H9 (cell line): Measurements from ENCODE around the gene C1orf105. TPM values are rescaled to one million over a fixed set of nuclear protein-coding genes. Genes with fewer than 3 reads are reported as not detected.

Source experiments
- DNase-seq: peaks from one replicate; pipeline ENCODE4 v3.0.0-alpha.2; 2017
- H2AFZ ChIP-seq: one replicate; pipeline ENCODE4 v1.6.1; 2013; ENCODE audit warnings: mild to moderate bottlenecking, low read length, control low read depth, moderate library complexity
- H2AK5ac ChIP-seq: 2 replicates; pipeline ENCODE4 v1.6.1; 2013; ENCODE audit warnings: low read length, control low read depth, mixed read lengths; ENCODE audit not compliant: insufficient read length
- H2BK120ac ChIP-seq: one replicate; pipeline ENCODE4 v1.6.1; 2013; ENCODE audit warnings: low read depth, mild to moderate bottlenecking, low read length, control low read depth, inconsistent platforms; ENCODE audit not compliant: poor library complexity, severe bottlenecking
- H2BK12ac ChIP-seq: 2 replicates; pipeline ENCODE4 v1.6.1; 2013; ENCODE audit warnings: low read length, control low read depth, mixed read lengths, low read depth; ENCODE audit not compliant: insufficient read length
- H2BK15ac ChIP-seq: 2 replicates; pipeline ENCODE4 v1.6.1; 2013; ENCODE audit warnings: low read depth, low read length, control low read depth
- H2BK20ac ChIP-seq: one replicate; pipeline ENCODE4 v1.6.1; 2013; ENCODE audit warnings: low read depth, mild to moderate bottlenecking, low read length, control low read depth, inconsistent platforms; ENCODE audit not compliant: poor library complexity, severe bottlenecking
- H2BK5ac ChIP-seq: 2 replicates; pipeline ENCODE4 v1.6.1; 2013; ENCODE audit warnings: low read length, control low read depth, mixed read lengths; ENCODE audit not compliant: insufficient read length
- H3K14ac ChIP-seq: 2 replicates; pipeline ENCODE4 v1.6.1; 2013; ENCODE audit warnings: low read length, control low read depth; ENCODE audit not compliant: insufficient read depth
- H3K18ac ChIP-seq: 2 replicates; pipeline ENCODE4 v1.6.1; 2013; ENCODE audit warnings: low read depth, mild to moderate bottlenecking, mixed read lengths, low read length, control low read depth; ENCODE audit not compliant: insufficient read length
- H3K23ac ChIP-seq: 2 replicates; pipeline ENCODE4 v1.6.1; 2013; ENCODE audit warnings: low read length, control low read depth, mixed read lengths, low read depth; ENCODE audit not compliant: insufficient read length
- H3K23me2 ChIP-seq: 2 replicates; pipeline ENCODE4 v1.6.1; 2013; ENCODE audit warnings: low read depth, mild to moderate bottlenecking, mixed read lengths, low read length, control low read depth; ENCODE audit not compliant: insufficient read length, poor library complexity, severe bottlenecking
- H3K27ac ChIP-seq: 2 replicates; pipeline ENCODE4 v1.5.1; 2013; ENCODE audit warnings: low read length, control low read depth, mixed read lengths, low read depth; ENCODE audit not compliant: insufficient read length
- H3K27me3 ChIP-seq: 2 replicates; pipeline ENCODE4 v1.6.1; 2013; ENCODE audit warnings: low read length, control low read depth, inconsistent platforms; ENCODE audit not compliant: insufficient read depth
- H3K4ac ChIP-seq: 2 replicates; pipeline ENCODE4 v1.6.1; 2013; ENCODE audit warnings: low read depth, mild to moderate bottlenecking, control low read depth, inconsistent platforms, low read length, moderate library complexity
- H3K4me1 ChIP-seq: 2 replicates; pipeline ENCODE4 v1.6.1; 2013; ENCODE audit warnings: low read length, control low read depth, inconsistent platforms; ENCODE audit not compliant: insufficient read depth
- H3K4me2 ChIP-seq: 2 replicates; pipeline ENCODE4 v1.6.1; 2013; ENCODE audit warnings: low read length, control low read depth, mixed read lengths; ENCODE audit not compliant: insufficient read length, insufficient read depth
- H3K56ac ChIP-seq: 2 replicates; pipeline ENCODE4 v1.6.1; 2013; ENCODE audit warnings: low read depth, mild to moderate bottlenecking, mixed read lengths, low read length, control low read depth; ENCODE audit not compliant: insufficient read length
- H3K79me1 ChIP-seq: 2 replicates; pipeline ENCODE4 v1.6.1; 2013; ENCODE audit warnings: low read depth, mild to moderate bottlenecking, moderate library complexity, low read length, control low read depth, inconsistent platforms; ENCODE audit not compliant: insufficient read depth, poor library complexity, severe bottlenecking
- H3K79me2 ChIP-seq: 2 replicates; pipeline ENCODE4 v1.6.1; 2013; ENCODE audit warnings: low read length, control low read depth, inconsistent platforms; ENCODE audit not compliant: insufficient read depth
- H3K9ac ChIP-seq: 2 replicates; pipeline ENCODE4 v1.6.1; 2013; ENCODE audit warnings: low read length, control low read depth, mixed read lengths; ENCODE audit not compliant: insufficient read length; ENCODE audit errors: extremely low read depth
- H3K9me3 ChIP-seq: one replicate; pipeline ENCODE4 v1.6.1; 2013; ENCODE audit warnings: low read depth, low read length, inconsistent platforms; ENCODE audit not compliant: control insufficient read depth
- H3T11ph ChIP-seq: one replicate; pipeline ENCODE4 v1.6.1; 2013; ENCODE audit warnings: mild to moderate bottlenecking, low read length, control low read depth, inconsistent platforms
- H4K20me1 ChIP-seq: one replicate; pipeline ENCODE4 v1.6.1; 2013; ENCODE audit not compliant: control insufficient read depth, insufficient read length, insufficient read depth
- H4K5ac ChIP-seq: 2 replicates; pipeline ENCODE4 v1.6.1; 2013; ENCODE audit warnings: low read depth, mild to moderate bottlenecking, mixed read lengths, low read length, control low read depth; ENCODE audit not compliant: insufficient read length
- H4K8ac ChIP-seq: replicated peaks from 2 replicates; pipeline ENCODE4 v1.6.1; 2013; ENCODE audit warnings: low read length, control low read depth, mixed read lengths, low read depth; ENCODE audit not compliant: insufficient read length
- H4K91ac ChIP-seq: 2 replicates; pipeline ENCODE4 v1.6.1; 2013; ENCODE audit warnings: low read depth, mild to moderate bottlenecking, moderate library complexity, mixed read lengths, low read length, control low read depth; ENCODE audit not compliant: insufficient read length
- H3K27ac Mint-ChIP-seq, 3 experiments: 2 replicates in 2 of 3; 3 replicates in 1 of 3; pipeline ENCODE4 v1.8.0; 2020 to 2021; ENCODE audit warnings: mixed read lengths in 3 of 3, mild to moderate bottlenecking in 1 of 3, moderate library complexity in 1 of 3
- H3K27me3 Mint-ChIP-seq: 2 replicates; pipeline ENCODE4 v1.8.0; 2021; ENCODE audit warnings: low read depth, mild to moderate bottlenecking, moderate library complexity, mixed read lengths
- H3K36me3 Mint-ChIP-seq, 3 experiments: 2 replicates in 2 of 3; 3 replicates in 1 of 3; pipeline ENCODE4 v1.8.0; 2020 to 2021; ENCODE audit warnings: low read depth in 3 of 3, mixed read lengths in 3 of 3; ENCODE audit not compliant: insufficient read depth in 1 of 3
- H3K4me1 Mint-ChIP-seq, 2 experiments: 2 replicates each; pipeline ENCODE4 v1.8.0; 2020; ENCODE audit warnings: mixed read lengths in 2 of 2
- H3K4me3 Mint-ChIP-seq, 2 experiments: 2 replicates in 1 of 2; 3 replicates in 1 of 2; pipeline ENCODE4 v1.8.0; 2020 to 2021; ENCODE audit warnings: mild to moderate bottlenecking in 2 of 2, mixed read lengths in 2 of 2, moderate library complexity in 1 of 2
- H3K9me3 Mint-ChIP-seq, 2 experiments: 2 replicates in 1 of 2; 3 replicates in 1 of 2; pipeline ENCODE4 v1.8.0; 2020; ENCODE audit warnings: mild to moderate bottlenecking in 2 of 2, mixed read lengths in 2 of 2, moderate library complexity in 1 of 2
- CTCF ChIP-seq: fragments of 200-600 bp; sonication (generic); conservative IDR thresholded peaks from 3 replicates; pipeline ENCODE4 v1.8.0; 2021; ENCODE audit warnings: antibody characterized with exemption, mild to moderate bottlenecking
- WGBS: extraction: QIAGEN DNeasy Blood & Tissue Kit; methylation state at CpG from one replicate; pipeline ENCODE4 v1.1.7; 2013; ENCODE audit warnings: missing lambda C conversion rate, low lambda C conversion rate, mixed read lengths; ENCODE audit not compliant: insufficient read length; ENCODE audit errors: extremely low coverage; 5-methylcytosine and 5-hydroxymethylcytosine counted together
- total RNA-seq: library from RNA; stranded (reverse); gene quantifications from 2 replicates; pipeline ENCODE4 v1.2.1, GENCODE V29; 2021

C1orf105 gene
- total RNA-seq, 1 experiment from 2014 or later = not detected

DNA sequence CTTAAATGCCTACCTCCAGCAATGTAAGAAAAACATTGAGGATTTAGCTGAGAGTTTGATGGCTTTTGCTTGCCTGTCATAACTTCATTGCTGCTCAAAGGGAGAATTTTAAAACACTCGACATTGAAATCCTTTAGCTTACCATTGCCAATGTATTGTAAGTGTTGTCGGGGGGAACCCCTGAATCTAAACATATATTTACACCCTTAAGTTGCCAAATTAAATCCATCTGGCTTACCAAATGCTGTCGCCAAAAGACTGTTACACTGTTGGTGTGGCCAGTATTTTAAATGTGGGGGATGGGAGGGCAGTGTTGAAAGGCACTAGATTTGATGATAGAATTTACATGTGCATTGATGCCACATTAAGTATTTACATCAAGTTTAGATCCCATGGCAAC, 24.9 kb upstream of the C1orf105 start:
- Histone ChIP-seq H3K4ac (no peak overlapping the region), H3K27me3 (no peaks in the 10 kb centered on the region), H3K9ac (no peak overlapping the region), H2BK15ac (no peak overlapping the region), H3K18ac (no peak overlapping the region), H2AFZ (no peak overlapping the region), H2BK120ac (no peak overlapping the region), H3K79me1 (no peaks in the 10 kb centered on the region), H4K20me1 (no peaks in the 10 kb centered on the region), H2BK12ac (no peak overlapping the region), H3K14ac (no peak overlapping the region), H3K4me2 (no peak overlapping the region), H3K23me2 (no peaks in the 10 kb centered on the region), H4K91ac (no peak overlapping the region), H4K5ac (no peak overlapping the region), H4K8ac (no peak overlapping the region), H2BK20ac (no peak overlapping the region), H3K27ac (no peak overlapping the region), H2AK5ac (no peak overlapping the region), H3K79me2 (no peaks in the 10 kb centered on the region), H3K4me1 (peaks cover 4% of the 10 kb centered on the region; the same call in 1 of the 2 replicates), H3K23ac (no peak overlapping the region), H3T11ph (no peak overlapping the region), H2BK5ac (no peak overlapping the region), H3K56ac (no peak overlapping the region), H3K9me3 (no peaks in the 10 kb centered on the region)
- Mint-ChIP-seq H3K4me3 (no peak overlapping the region), H3K4me1 (peaks cover 42 to 50% of the 10 kb centered on the region in 2 experiments), H3K36me3 (no peaks in the 10 kb centered on the region), H3K9me3 (no peaks in the 10 kb centered on the region), H3K27ac (no peak overlapping the region; a peak in 1 of 7 replicates), H3K27me3 (no peaks in the 10 kb centered on the region)
- no CpG with 5 or more reads among the region's 3 CpGs for WGBS
- DNase-seq = no peak
- TF ChIP-seq CTCF = no peak
